Measurements from ENCODE around the gene INTS11. TPM values are rescaled to one million over a fixed set of nuclear protein-coding genes. Genes with fewer than 3 reads are reported as not detected.
A peak's percentile ranks its signal among the peaks of the same experiment; 100 is the strongest.

INTS11 gene
- total RNA-seq, 1 experiment from 2014 or later, result 95.7 TPM

DNA sequence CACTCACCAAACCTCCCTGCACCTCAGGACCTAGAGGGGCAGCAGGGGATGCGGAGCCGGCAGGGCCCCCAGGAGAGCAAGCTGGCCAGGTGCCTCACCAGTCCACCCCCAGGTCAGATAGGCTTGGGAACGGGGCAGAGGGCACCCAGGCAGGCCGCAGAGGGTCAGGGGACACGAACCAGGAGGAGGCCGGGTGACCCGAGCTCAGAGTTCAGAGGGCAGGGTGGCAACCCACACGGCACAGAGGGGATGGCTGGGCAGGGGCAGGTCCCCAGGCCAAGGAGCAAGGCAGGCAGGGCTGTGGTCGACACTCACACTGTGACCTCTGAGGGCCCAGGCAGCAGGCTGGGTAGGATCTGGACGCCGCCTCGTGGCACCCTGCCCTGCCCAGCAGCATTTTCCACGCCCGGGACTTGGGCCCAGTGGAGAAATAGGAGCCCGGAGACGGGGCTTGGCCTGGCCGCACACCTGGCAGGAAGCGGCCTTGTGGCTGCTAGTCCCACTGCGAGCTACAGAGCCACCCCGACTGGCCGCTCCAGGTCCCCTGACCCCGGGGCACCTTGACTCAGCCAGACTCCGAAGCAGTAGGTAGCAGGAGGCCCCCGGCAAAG is 19.5 kb upstream of the INTS11 start:
- DNase-seq (ENCODE audit: low read depth), result no peak

DNA sequence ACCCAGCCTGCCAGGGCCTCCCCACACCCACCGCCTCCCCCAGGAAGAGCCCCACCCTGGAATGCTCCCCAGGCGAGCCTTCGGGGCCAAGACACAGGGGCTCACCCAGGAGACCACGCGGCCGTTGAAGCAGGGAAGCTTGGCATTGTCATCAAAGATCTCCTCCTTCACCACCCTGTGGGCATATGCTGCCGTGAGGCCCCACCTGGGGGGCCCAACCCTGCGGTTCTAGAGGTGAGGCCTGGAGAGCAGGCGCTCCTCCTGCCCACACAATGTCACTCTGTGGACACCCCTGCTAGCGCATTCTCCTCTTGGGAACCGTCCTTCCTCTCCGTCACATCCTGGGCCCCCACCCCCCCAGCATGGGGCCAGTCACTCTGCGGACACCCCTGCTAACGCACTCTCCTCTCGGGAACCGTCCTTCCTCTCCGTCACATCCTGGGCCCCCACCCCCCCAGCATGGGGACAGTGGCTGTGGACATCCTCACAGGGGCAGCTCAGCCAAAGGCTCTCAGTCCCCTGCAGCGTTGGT is 18.2 kb upstream of the INTS11 start:
- DNase-seq (ENCODE audit: low read depth), result no peak

- DNase-seq (ENCODE audit: low read depth), result no peak
These were observed 17.7 kb upstream of the INTS11 start for GRCh38 chr1:1342061-1342562.

- no peak for DNase-seq (ENCODE audit: low read depth)
These were observed 17.1 kb upstream of the INTS11 start for GRCh38 chr1:1341549-1342021.

GRCh38 chr1:1340791-1341548 is 16.5 kb upstream of the INTS11 start:
- no peak for DNase-seq (ENCODE audit: low read depth)

DNA sequence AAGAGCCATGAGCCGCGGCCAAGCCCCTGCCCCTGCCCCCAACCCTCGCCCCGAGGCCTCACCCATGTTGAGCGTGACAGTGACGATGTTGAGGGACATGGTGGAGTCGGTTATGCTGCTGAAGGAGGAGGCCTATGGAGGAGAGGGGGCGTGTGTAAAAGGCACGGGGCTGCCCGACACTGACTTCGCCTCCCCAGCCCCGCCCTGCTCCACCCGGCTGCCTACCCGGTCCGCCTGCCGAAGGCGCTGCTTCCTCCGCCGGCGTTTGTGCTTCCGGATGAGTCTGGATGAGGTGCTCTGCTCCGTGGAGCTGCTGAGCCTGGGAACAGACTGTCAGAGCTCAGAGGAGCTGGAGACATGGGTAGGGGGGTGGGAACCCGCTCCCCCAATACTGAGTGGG is 15.7 kb upstream of the INTS11 start:
- no peak for DNase-seq (ENCODE audit: low read depth)

GRCh38 chr1:1338278-1338677 is 13.8 kb upstream of the INTS11 start:
- DNase-seq (ENCODE audit: low read depth), result no peak

GRCh38 chr1:1337793-1338147 is 13.3 kb upstream of the INTS11 start:
- no peak for DNase-seq (ENCODE audit: low read depth)

- no peak for DNase-seq (ENCODE audit: low read depth)
These were observed 12.7 kb upstream of the INTS11 start for GRCh38 chr1:1336931-1337792.

DNA sequence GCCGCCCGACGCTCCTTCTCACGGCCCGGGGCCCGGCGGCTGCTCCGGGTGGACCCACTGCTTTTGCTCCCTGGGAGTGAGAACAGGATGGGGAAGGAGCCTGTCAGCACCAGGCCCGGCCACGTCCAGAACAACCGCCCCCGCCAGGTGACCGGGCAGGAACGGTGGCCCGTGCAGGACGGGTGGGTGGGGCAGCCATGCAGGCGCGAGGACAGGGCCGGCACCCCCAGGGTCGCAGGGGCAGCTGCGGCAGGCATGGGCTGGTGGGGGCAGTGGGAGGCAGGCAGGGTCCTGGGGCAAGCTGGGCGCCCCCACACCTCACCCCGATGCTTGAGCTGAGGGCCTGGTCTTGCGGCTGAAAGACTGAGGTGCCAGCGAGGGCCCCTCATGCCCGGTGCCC is 12.0 kb upstream of the INTS11 start:
- no peak for DNase-seq (ENCODE audit: low read depth)

- no peak for DNase-seq (ENCODE audit: low read depth)
These were observed 11.4 kb upstream of the INTS11 start for GRCh38 chr1:1335792-1336248.

GRCh38 chr1:1335283-1335682 is 10.8 kb upstream of the INTS11 start:
- no peak for DNase-seq (ENCODE audit: low read depth)

GRCh38 chr1:1334835-1335234 is 10.4 kb upstream of the INTS11 start:
- no peak for DNase-seq (ENCODE audit: low read depth)

GRCh38 chr1:1333551-1334241 is 9.2 kb upstream of the INTS11 start:
- DNase-seq (ENCODE audit: low read depth), result no peak

DNA sequence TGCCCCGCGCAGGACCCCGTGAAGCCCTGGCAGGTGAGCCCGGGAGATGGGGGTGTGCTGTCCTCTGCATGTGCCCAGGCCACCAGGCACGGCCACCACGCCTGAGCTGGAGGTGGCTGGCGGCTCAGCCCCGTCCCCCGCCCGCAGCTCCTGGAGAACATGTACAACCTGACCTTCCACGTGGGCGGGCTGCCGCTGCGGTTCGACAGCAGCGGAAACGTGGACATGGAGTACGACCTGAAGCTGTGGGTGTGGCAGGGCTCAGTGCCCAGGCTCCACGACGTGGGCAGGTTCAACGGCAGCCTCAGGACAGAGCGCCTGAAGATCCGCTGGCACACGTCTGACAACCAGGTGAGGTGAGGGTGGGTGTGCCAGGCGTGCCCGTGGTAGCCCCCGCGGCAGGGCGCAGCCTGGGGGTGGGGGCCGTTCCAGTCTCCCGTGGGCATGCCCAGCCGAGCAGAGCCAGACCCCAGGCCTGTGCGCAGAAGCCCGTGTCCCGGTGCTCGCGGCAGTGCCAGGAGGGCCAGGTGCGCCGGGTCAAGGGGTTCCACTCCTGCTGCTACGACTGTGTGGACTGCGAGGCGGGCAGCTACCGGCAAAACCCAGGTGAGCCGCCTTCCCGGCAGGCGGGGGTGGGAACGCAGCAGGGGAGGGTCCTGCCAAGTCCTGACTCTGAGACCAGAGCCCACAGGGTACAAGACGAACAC is 8.5 kb upstream of the INTS11 start:
- peak; percentile 47 for DNase-seq (ENCODE audit: low read depth)

DNA sequence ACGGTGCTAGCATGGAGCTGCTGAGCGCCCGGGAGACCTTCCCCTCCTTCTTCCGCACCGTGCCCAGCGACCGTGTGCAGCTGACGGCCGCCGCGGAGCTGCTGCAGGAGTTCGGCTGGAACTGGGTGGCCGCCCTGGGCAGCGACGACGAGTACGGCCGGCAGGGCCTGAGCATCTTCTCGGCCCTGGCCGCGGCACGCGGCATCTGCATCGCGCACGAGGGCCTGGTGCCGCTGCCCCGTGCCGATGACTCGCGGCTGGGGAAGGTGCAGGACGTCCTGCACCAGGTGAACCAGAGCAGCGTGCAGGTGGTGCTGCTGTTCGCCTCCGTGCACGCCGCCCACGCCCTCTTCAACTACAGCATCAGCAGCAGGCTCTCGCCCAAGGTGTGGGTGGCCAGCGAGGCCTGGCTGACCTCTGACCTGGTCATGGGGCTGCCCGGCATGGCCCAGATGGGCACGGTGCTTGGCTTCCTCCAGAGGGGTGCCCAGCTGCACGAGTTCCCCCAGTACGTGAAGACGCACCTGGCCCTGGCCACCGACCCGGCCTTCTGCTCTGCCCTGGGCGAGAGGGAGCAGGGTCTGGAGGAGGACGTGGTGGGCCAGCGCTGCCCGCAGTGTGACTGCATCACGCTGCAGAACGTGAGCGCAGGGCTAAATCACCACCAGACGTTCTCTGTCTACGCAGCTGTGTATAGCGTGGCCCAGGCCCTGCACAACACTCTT is 7.7 kb upstream of the INTS11 start:
- no peak for DNase-seq (ENCODE audit: low read depth)

- no peak for DNase-seq (ENCODE audit: low read depth)
These were observed 6.9 kb upstream of the INTS11 start, which contains the start of gene TAS1R3 for GRCh38 chr1:1331068-1331965. Gene TAS1R3 (plus strand): TSS chr1:1331280. CDS start chr1:1331346, 66 bp downstream.

DNA sequence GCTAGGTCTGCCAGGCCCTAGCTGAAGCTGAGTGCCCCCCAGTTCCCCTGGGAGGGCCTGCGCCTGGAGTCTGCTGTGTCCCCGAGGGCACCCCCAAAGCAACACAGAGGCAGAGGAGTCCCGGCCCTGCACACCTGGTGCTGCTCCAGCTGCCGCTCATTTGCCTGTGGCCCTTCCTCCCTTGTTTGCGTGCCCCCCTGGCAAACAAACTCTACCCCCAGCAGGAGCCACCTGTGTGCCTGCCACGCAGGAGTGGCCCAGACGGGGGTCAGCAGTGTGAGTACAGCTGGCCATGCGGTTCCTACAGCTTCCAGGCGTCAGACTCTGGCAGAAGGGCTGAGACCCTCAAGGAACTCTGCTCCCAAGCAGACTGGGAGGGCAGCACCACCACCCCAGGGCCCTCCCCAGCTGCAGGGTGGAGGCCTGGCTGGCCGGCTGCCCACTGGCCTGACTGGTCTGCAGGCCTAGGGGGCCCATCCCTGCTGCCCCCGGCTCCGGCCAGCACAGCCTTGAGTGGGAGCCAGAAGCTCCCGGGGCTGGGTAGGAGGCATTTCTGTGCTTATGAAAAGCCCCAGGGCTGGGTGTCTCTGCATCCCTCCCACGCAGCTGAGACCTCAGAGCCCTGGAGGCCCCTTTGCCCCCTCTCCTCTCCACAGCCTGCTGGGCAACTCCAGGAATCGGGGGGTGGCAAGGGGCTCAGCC is 6.1 kb upstream of the INTS11 start:
- no peak for DNase-seq (ENCODE audit: low read depth)
